Measurements from ENCODE around the gene SLC22A23. TPM values are rescaled to one million over a fixed set of nuclear protein-coding genes. Genes with fewer than 3 reads are reported as not detected.

Gene SLC22A23
- total RNA-seq, 4 donors from 2014 or later = 6.6 to 25.0 (median 14.6) TPM

- DNase-seq (no peak), ATAC-seq (no peak)
- intact Hi-C loops (cut with DNase I; ENCODE audit: low total_unique reads) = no loop called here
These were observed 72.4 kb downstream of the SLC22A23 start for GRCh38 chr6:3384241-3385143.

GRCh38 chr6:3383525-3383924, 73.3 kb downstream of the SLC22A23 start:
- Histone ChIP-seq H3K4me1 (peaks cover 15 to 22% of the 10 kb centered on the region in 2 donors), H3K4me3 (no peak overlapping the region), H3K9me3 (no peaks in the 10 kb centered on the region), H3K27ac (no peak overlapping the region), H3K27me3 (no peaks in the 10 kb centered on the region), H3K36me3 (no peaks in the 10 kb centered on the region)
- intact Hi-C loops (cut with DNase I; ENCODE audit: low total_unique reads) = no loop called here
- no peak for ATAC-seq
- TF ChIP-seq, protein P1, sequence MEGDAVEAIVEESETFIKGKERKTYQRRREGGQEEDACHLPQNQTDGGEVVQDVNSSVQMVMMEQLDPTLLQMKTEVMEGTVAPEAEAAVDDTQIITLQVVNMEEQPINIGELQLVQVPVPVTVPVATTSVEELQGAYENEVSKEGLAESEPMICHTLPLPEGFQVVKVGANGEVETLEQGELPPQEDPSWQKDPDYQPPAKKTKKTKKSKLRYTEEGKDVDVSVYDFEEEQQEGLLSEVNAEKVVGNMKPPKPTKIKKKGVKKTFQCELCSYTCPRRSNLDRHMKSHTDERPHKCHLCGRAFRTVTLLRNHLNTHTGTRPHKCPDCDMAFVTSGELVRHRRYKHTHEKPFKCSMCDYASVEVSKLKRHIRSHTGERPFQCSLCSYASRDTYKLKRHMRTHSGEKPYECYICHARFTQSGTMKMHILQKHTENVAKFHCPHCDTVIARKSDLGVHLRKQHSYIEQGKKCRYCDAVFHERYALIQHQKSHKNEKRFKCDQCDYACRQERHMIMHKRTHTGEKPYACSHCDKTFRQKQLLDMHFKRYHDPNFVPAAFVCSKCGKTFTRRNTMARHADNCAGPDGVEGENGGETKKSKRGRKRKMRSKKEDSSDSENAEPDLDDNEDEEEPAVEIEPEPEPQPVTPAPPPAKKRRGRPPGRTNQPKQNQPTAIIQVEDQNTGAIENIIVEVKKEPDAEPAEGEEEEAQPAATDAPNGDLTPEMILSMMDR (IDR thresholded peaks at IDR 0.05 in 4 of 5, conservative IDR thresholded peaks at IDR 0.05 in 1 of 5) = no peak
- no peak for TF ChIP-seq POLR2A (IDR thresholded peaks at IDR 0.05)
- no peak for DNase-seq
- in situ Hi-C loops (cut with MboI; ENCODE audit: low sequenced_read_pairs in 4 of 4) = no loop called here

More at GRCh38 chr6:3384241-3385143, 72.4 kb downstream of the SLC22A23 start:
- in situ Hi-C loops (cut with MboI; ENCODE audit: low sequenced_read_pairs in 4 of 4) = no loop called here
- no peaks in the 10 kb centered on the region for H3K9me3 ChIP-seq
- H3K27ac ChIP-seq = peak overlapping the region in 1 of 4 donors; percentile 41
- no peaks in the 10 kb centered on the region for H3K36me3 ChIP-seq
- H3K4me3 ChIP-seq = no peak overlapping the region
- TF ChIP-seq POLR2A (IDR thresholded peaks at IDR 0.05) = no peak
- peaks cover 15 to 19% of the 10 kb centered on the region in 2 donors for H3K4me1 ChIP-seq
- no peaks in the 10 kb centered on the region for H3K27me3 ChIP-seq

DNA sequence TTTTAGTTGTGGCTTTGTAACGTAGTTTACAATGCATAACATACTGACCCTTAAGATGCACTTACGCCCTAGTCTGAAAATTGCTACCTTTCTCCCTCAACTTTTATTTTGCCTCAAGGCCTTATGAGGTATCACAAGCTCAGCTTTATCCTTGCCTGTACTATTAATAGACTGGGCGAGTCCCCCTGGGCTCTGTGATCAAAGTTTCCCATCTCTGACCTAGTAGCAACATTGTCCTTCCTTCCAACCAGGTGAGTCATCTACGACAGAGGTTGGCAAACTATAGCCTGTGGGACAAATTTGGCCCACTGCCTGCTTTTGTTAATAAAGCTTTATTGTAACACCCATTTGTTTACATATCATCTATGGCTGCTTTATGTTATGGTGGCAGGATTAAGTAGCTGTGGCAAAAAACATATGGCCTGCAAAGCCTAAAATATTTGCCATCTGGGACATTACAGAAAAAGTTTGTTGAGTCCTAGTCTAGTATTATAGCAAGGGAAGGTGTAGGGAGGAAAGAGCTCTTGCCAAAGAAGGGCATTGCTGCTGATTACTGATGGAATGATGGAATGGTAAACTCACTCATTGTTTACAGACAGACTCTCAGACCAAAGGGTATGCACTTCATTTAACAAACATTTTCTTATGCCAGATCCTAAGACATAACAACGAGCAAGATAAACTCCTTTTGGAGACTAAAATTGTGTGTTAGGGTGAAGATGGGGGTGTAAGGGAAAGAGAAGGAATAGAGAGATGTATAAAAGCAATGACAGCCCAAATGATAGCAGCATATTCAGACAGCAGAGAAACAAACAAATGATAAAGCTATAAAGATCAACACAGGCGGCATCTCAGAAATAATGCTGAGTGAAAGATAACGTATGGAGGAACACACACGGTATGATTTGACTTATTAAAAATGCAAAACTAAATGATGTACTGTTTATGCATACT, 74.2 kb downstream of the SLC22A23 start:
- Histone ChIP-seq H3K27me3 (no peaks in the 10 kb centered on the region), H3K9me3 (no peaks in the 10 kb centered on the region), H3K36me3 (no peaks in the 10 kb centered on the region), H3K27ac (no peak overlapping the region), H3K4me3 (no peak overlapping the region), H3K4me1 (peaks cover 19 to 23% of the 10 kb centered on the region in 2 donors)
- DNase-seq (no peak), ATAC-seq (no peak)
- TF ChIP-seq, protein P1 (IDR thresholded peaks at IDR 0.05 in 4 of 5, conservative IDR thresholded peaks at IDR 0.05 in 1 of 5) = no peak
- no peak for TF ChIP-seq POLR2A (IDR thresholded peaks at IDR 0.05)
- intact Hi-C loops (cut with DNase I; ENCODE audit: low total_unique reads) = no loop called here
- in situ Hi-C loops (cut with MboI; ENCODE audit: low sequenced_read_pairs in 4 of 4) = no loop called here

- H3K4me1 ChIP-seq = peaks cover 25 to 28% of the 10 kb centered on the region in 2 donors
- no peak for DNase-seq
- H3K36me3 ChIP-seq = no peaks in the 10 kb centered on the region
- H3K9me3 ChIP-seq = no peaks in the 10 kb centered on the region
- H3K27me3 ChIP-seq = no peaks in the 10 kb centered on the region
- intact Hi-C loops (cut with DNase I; ENCODE audit: low total_unique reads) = no loop called here
- no peak overlapping the region for H3K4me3 ChIP-seq
- no peak overlapping the region for H3K27ac ChIP-seq
- no peak for TF ChIP-seq POLR2A (IDR thresholded peaks at IDR 0.05)
- TF ChIP-seq, protein P1 (IDR thresholded peaks at IDR 0.05 in 4 of 5, conservative IDR thresholded peaks at IDR 0.05 in 1 of 5) = no peak
- ATAC-seq = no peak
- in situ Hi-C loops (cut with MboI; ENCODE audit: low sequenced_read_pairs in 4 of 4) = no loop called here
These were observed 75.5 kb downstream of the SLC22A23 start for GRCh38 chr6:3381233-3381921.

Measured in gastrocnemius medialis (tissue), 4 donors.